Transverse colon (tissue), 4 donors: Measurements from ENCODE around the gene SLC7A9. TPM values are rescaled to one million over a fixed set of nuclear protein-coding genes. Genes with fewer than 3 reads are reported as not detected.

Experiments used
- DNase-seq: peaks from one replicate; pipeline ENCODE4 v3.0.0-alpha.2; 2019
- H3K27ac ChIP-seq, 4 donors: fragments of 200-600 bp; sonication (generic); 2 replicates each; pipeline ENCODE4 v1.5.1; 2016 to 2018; ENCODE audit warnings: inconsistent platforms in 4 of 4
- H3K27me3 ChIP-seq: fragments of 200-600 bp; sonication (generic); 2 replicates; pipeline ENCODE4 v1.5.1; 2017; ENCODE audit warnings: inconsistent platforms
- H3K36me3 ChIP-seq, 4 donors: fragments of 200-600 bp; sonication (generic); 2 replicates each; pipeline ENCODE4 v1.5.1; 2017 to 2019; ENCODE audit warnings: inconsistent platforms in 4 of 4
- H3K4me1 ChIP-seq, 4 donors: fragments of 200-600 bp; sonication (generic); 2 replicates each; pipeline ENCODE4 v1.5.1; 2017 to 2020; ENCODE audit warnings: inconsistent platforms in 4 of 4
- H3K4me3 ChIP-seq, 4 donors: fragments of 200-600 bp; sonication (generic); 1 replicate in 1 of 4; 2 replicates in 3 of 4; pipeline versions ENCODE4 v1.5.1 to v1.6.1; 2017 to 2019; ENCODE audit warnings: inconsistent platforms in 4 of 4
- H3K9me3 ChIP-seq, 2 donors: fragments of 200-600 bp; sonication (generic); 2 replicates each; pipeline ENCODE4 v1.5.1; 2017 to 2019; ENCODE audit warnings: inconsistent platforms in 2 of 2
- EP300 ChIP-seq: sonication (generic); formaldehyde crosslinking; IDR thresholded peaks from one replicate; pipeline ENCODE4 v1.6.1; 2017; ENCODE audit warnings: antibody characterized with exemption, low read depth
- POLR2A ChIP-seq: fragments of 450-650 bp; IDR thresholded peaks from one replicate; pipeline ENCODE4 v1.6.1; 2016; ENCODE audit warnings: antibody characterized with exemption, mild to moderate bottlenecking, moderate library complexity
- POLR2AphosphoS5 ChIP-seq, 3 donors: sonication (generic); formaldehyde crosslinking; IDR thresholded peaks; one replicate each; pipeline ENCODE4 v1.6.1; 2016; ENCODE audit warnings: antibody characterized with exemption in 3 of 3
- WGBS, 2 donors: methylation state at CpG; one replicate each; pipeline ENCODE4 v1.1.5; 2018; ENCODE audit warnings: low coverage in 1 of 2; 5-methylcytosine and 5-hydroxymethylcytosine counted together
- in situ Hi-C, 4 donors: fragments of 200-750 bp; cut with MboI; loops; one replicate each; pipeline versions ENCODE4 v1.15.0 to v1.15.1; 2017; ENCODE audit warnings: low sequenced_read_pairs in 3 of 4, low pct_ligation_motif_present in 1 of 4, low pct_unique_long_range_greater_than_20kb in 1 of 4
- intact Hi-C: fragments of 100-400 bp; cut with DNase I; formaldehyde crosslinking; loops from one replicate; pipeline ENCODE4 v1.15.1; 2023; ENCODE audit warnings: low total_unique reads
- total RNA-seq, 4 donors: library from RNA; depleted of rRNA; stranded (reverse); fragments of >200 nt; gene quantifications; one replicate each; pipeline ENCODE4 v1.1.0, GENCODE V29; 2016
- TF ChIP-seq, protein P1 (sequence below), 5 experiments: fragments of 200-600 bp in 3 of 5; fragments of 450-650 bp in 2 of 5; sonication (generic) in 3 of 5; IDR thresholded peaks; 1 replicate in 2 of 5; 2 replicates in 3 of 5; pipeline ENCODE4 v1.5.1; 2016 to 2017; ENCODE audit warnings: antibody characterized with exemption in 5 of 5, inconsistent platforms in 3 of 5, mild to moderate bottlenecking in 2 of 5, moderate library complexity in 1 of 5

SLC7A9 gene
- total RNA-seq, 4 donors from 2014 or later, result 2.5 to 11.2 TPM; not detected in 2

DNA sequence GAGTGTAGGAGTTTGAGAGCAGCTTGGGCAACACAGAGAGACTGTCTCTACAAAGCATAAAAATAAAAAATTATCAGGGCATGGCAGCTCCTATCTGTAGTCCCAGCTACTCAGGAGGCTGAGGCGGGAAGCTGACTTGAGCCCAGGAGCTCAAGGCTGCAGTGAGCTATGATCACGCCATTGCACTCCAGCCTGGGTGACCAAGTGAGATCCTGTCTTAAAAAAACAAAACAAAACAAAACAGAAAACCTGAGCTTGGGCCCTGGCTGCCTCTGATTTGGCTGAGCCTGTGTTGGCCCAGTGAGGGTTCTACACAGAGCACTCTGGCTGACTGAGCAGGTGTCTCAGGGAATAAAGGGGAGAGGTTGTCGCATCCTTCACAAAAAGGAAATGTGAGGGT, 8.0 kb downstream of the SLC7A9 start:
- Histone ChIP-seq H3K27ac (no peak overlapping the region), H3K27me3 (peaks cover 6% of the 10 kb centered on the region), H3K9me3 (no peaks in the 10 kb centered on the region), H3K36me3 (no peaks in the 10 kb centered on the region), H3K4me1 (no peaks in the 10 kb centered on the region), H3K4me3 (no peak overlapping the region)
- intact Hi-C loops, result no loop called here
- no peak for DNase-seq
- 93 to 95% methylated on average over 3 of the region's 3 CpGs for WGBS, 2 donors
- in situ Hi-C loops, result no loop called here
- TF ChIP-seq, protein P1, sequence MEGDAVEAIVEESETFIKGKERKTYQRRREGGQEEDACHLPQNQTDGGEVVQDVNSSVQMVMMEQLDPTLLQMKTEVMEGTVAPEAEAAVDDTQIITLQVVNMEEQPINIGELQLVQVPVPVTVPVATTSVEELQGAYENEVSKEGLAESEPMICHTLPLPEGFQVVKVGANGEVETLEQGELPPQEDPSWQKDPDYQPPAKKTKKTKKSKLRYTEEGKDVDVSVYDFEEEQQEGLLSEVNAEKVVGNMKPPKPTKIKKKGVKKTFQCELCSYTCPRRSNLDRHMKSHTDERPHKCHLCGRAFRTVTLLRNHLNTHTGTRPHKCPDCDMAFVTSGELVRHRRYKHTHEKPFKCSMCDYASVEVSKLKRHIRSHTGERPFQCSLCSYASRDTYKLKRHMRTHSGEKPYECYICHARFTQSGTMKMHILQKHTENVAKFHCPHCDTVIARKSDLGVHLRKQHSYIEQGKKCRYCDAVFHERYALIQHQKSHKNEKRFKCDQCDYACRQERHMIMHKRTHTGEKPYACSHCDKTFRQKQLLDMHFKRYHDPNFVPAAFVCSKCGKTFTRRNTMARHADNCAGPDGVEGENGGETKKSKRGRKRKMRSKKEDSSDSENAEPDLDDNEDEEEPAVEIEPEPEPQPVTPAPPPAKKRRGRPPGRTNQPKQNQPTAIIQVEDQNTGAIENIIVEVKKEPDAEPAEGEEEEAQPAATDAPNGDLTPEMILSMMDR (IDR thresholded peaks at IDR 0.05), result no peak
- TF ChIP-seq POLR2A (no peak), POLR2AphosphoS5 (IDR thresholded peaks at IDR 0.05) (no peak), EP300 (no peak)

DNA sequence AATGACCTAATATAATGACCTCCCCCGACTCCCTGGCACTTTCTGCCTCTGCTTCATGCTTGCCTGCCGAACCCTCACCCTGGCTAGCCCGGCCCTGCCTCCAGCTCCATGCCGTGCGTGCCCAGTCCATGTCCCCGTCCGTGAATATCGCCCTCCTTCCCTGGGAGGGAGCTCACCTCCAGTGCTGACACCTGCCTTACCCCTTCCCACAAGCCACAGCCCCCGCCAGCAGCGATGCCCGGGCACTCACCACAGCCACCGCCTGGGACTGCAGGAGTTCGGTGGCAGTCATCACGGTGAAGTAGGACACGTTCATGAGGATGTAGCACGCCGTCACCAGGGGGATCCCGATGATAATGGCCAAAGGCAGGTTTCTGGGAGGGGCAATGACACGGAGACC, 10.0 kb downstream of the SLC7A9 start:
- no peaks in the 10 kb centered on the region for H3K4me1 ChIP-seq
- 95% methylated on average over 19 of the region's 19 CpGs; no CpG with 5 or more reads in 1 of the 2 donors for WGBS, 2 donors
- intact Hi-C loops, result no loop called here
- in situ Hi-C loops, result no loop called here
- H3K27ac ChIP-seq, result no peak overlapping the region
- no peak for DNase-seq
- TF ChIP-seq POLR2A, result no peak
- TF ChIP-seq, protein P1 (IDR thresholded peaks at IDR 0.05), result no peak
- TF ChIP-seq EP300, result no peak
- no peak for TF ChIP-seq POLR2AphosphoS5 (IDR thresholded peaks at IDR 0.05)
- no peaks in the 10 kb centered on the region for H3K9me3 ChIP-seq
- H3K4me3 ChIP-seq, result no peak overlapping the region
- H3K36me3 ChIP-seq, result no peaks in the 10 kb centered on the region
- H3K27me3 ChIP-seq, result peaks cover 2% of the 10 kb centered on the region

- in situ Hi-C loops, result no loop called here
- no peak overlapping the region for H3K27ac ChIP-seq
- intact Hi-C loops, result no loop called here
- H3K36me3 ChIP-seq, result no peaks in the 10 kb centered on the region
- no peaks in the 10 kb centered on the region for H3K9me3 ChIP-seq
- H3K4me1 ChIP-seq, result no peaks in the 10 kb centered on the region
- H3K4me3 ChIP-seq, result no peak overlapping the region
- TF ChIP-seq POLR2AphosphoS5 (IDR thresholded peaks at IDR 0.05) (no peak), POLR2A (no peak), EP300 (no peak)
- TF ChIP-seq, protein P1 (IDR thresholded peaks at IDR 0.05), result no peak
- DNase-seq, result no peak
- WGBS, 2 donors, result 82 to 92% methylated on average over 5 to 10 of the region's 10 CpGs
- H3K27me3 ChIP-seq, result no peaks in the 10 kb centered on the region
Observed at GRCh38 chr19:32858559-32858958, 11.0 kb downstream of the SLC7A9 start.

GRCh38 chr19:32858155-32858554, 11.4 kb downstream of the SLC7A9 start:
- no peak for TF ChIP-seq POLR2A
- no peak for TF ChIP-seq POLR2AphosphoS5 (IDR thresholded peaks at IDR 0.05)
- TF ChIP-seq, protein P1 (IDR thresholded peaks at IDR 0.05), result no peak
- no peak for TF ChIP-seq EP300
- WGBS, 2 donors, result 40 to 88% methylated on average over 1 to 9 of the region's 13 CpGs

More at GRCh38 chr19:32858155-32858554, 11.4 kb downstream of the SLC7A9 start:
- H3K27ac ChIP-seq, result no peak overlapping the region
- H3K9me3 ChIP-seq, result no peaks in the 10 kb centered on the region
- H3K27me3 ChIP-seq, result no peaks in the 10 kb centered on the region
- no peak overlapping the region for H3K4me3 ChIP-seq
- H3K4me1 ChIP-seq, result no peaks in the 10 kb centered on the region
- no peak for DNase-seq
- intact Hi-C loops, result no loop called here
- in situ Hi-C loops, result no loop called here
- H3K36me3 ChIP-seq, result no peaks in the 10 kb centered on the region
